ENCODE results near the gene B3GAT1. TPM values are rescaled to one million over a fixed set of nuclear protein-coding genes. Genes with fewer than 3 reads are reported as not detected.

B3GAT1 gene
- total RNA-seq, 2 donors from 2014 or later = 20.6 to 29.5 TPM

GRCh38 chr11:134405841-134406240, 6.2 kb downstream of the B3GAT1 start:
- TF ChIP-seq CTCF (conservative IDR thresholded peaks at IDR 0.05) = no peak
- Histone ChIP-seq H3K9me3 (ENCODE audit: control insufficient read depth, low read length) (no peaks in the 10 kb centered on the region), H3K9ac (ENCODE audit: extremely low read depth, low read length, poor library complexity, severe bottlenecking) (no peak overlapping the region), H3K4me1 (ENCODE audit: control insufficient read depth, insufficient read depth, low read length) (no peaks in the 10 kb centered on the region), H3K36me3 (ENCODE audit: control insufficient read depth, insufficient read depth, low read length) (no peaks in the 10 kb centered on the region), H3K27ac (ENCODE audit: low read depth, low read length) (no peak overlapping the region), H3K27me3 (ENCODE audit: control insufficient read depth, insufficient read depth, low read length, poor library complexity, severe bottlenecking) (peaks cover 11% of the 10 kb centered on the region), H3K4me3 (ENCODE audit: low read length) (no peak overlapping the region)
- Mint-ChIP-seq H3K4me3 (no peak overlapping the region), H3K27ac (no peak overlapping the region), H3K27me3 (ENCODE audit: insufficient read depth) (peaks cover 25% of the 10 kb centered on the region), H3K4me1 (peaks cover 11% of the 10 kb centered on the region), H3K36me3 (ENCODE audit: low read depth) (no peaks in the 10 kb centered on the region), H3K9me3 (peaks cover 2% of the 10 kb centered on the region)
- WGBS, 2 experiments (ENCODE audit: insufficient coverage in 1 of 2, insufficient read length in 1 of 2) = 90 to 100% methylated on average over 3 to 9 of the region's 9 CpGs
- no peak for DNase-seq

DNA sequence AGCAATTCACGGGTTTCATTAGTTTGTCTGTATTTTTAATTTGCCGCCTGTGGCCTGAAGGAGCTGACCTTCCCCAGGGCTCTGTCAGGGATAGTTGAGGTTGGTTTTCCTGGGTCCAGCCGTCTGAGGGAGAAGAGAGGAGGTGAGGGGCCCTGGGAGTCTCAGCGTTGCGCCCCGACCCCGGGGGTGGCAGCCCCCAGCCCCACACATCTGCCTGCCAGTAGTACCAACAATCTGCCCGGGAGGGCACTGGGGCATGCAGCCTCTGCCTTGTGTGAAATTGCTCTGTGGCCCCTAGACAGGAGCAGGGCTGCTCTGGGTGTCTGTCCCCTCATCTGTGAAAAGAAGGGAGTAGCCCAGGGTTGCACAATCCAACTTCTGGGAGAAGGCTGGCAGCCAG, 6.6 kb downstream of the B3GAT1 start:
- H3K9me3 Mint-ChIP-seq = peaks cover 5% of the 10 kb centered on the region

DNA sequence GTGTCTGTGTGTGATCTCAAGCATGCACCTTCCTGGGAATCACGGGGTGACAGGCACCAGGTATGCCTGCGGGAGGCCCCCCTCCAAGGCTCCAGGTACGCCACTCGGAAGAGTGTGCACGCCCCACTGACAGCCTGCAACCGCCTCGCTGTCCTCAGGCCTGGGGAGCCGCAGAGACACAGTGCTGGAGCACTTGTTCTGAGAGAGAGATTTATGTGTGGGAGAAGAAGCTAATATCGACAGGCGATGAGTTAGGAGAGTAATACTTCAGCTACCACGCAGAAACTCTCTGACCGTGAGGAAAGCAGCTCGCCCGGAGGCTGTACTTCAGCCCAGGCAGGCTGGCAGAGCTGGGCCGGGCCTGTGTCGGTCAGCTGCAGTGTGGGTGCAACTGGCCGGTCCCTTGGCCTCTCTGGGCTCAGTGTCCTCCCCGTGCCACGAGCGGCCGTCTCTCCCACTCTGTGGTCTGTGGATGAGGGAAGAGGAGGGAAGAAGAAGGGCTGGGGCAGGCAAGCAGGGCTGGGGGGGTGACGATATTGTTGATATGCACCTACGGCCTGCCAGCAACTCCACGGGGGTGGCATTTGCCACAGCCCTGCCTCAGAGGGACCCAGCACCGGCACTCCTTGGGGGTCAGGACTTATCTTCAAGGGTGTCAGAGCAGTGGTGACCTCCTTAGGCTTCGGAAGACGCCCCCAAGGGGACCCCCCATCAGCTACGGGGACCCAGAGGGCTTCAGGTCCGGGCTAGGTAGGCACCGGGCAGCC, 7.3 kb downstream of the B3GAT1 start:
- no peak overlapping the region for H3K9ac ChIP-seq (ENCODE audit: extremely low read depth, low read length, poor library complexity, severe bottlenecking)
- no peak overlapping the region for H3K27ac Mint-ChIP-seq
- H3K36me3 ChIP-seq (ENCODE audit: control insufficient read depth, insufficient read depth, low read length) = no peaks in the 10 kb centered on the region
- H3K9me3 ChIP-seq (ENCODE audit: control insufficient read depth, low read length) = no peaks in the 10 kb centered on the region
- TF ChIP-seq CTCF (conservative IDR thresholded peaks at IDR 0.05) = no peak
- WGBS, 2 experiments (ENCODE audit: insufficient coverage in 1 of 2, insufficient read length in 1 of 2) = 89 to 90% methylated on average over 19 to 30 of the region's 30 CpGs
- H3K27me3 Mint-ChIP-seq (ENCODE audit: insufficient read depth) = peaks cover 14% of the 10 kb centered on the region
- peaks cover 4% of the 10 kb centered on the region for H3K4me1 Mint-ChIP-seq
- H3K27ac ChIP-seq (ENCODE audit: low read depth, low read length) = no peak overlapping the region
- H3K27me3 ChIP-seq (ENCODE audit: control insufficient read depth, insufficient read depth, low read length, poor library complexity, severe bottlenecking) = peaks cover 4% of the 10 kb centered on the region
- DNase-seq = no peak
- no peak overlapping the region for H3K4me3 Mint-ChIP-seq
- H3K4me3 ChIP-seq (ENCODE audit: low read length) = no peak overlapping the region
- H3K4me1 ChIP-seq (ENCODE audit: control insufficient read depth, insufficient read depth, low read length) = no peaks in the 10 kb centered on the region
- no peaks in the 10 kb centered on the region for H3K36me3 Mint-ChIP-seq (ENCODE audit: low read depth)
- peaks cover 5% of the 10 kb centered on the region for H3K9me3 Mint-ChIP-seq

More for the DNA sequence above, 6.6 kb downstream of the B3GAT1 start:
- Histone ChIP-seq H3K9me3 (ENCODE audit: control insufficient read depth, low read length) (no peaks in the 10 kb centered on the region), H3K4me3 (ENCODE audit: low read length) (no peak overlapping the region), H3K4me1 (ENCODE audit: control insufficient read depth, insufficient read depth, low read length) (no peaks in the 10 kb centered on the region), H3K9ac (ENCODE audit: extremely low read depth, low read length, poor library complexity, severe bottlenecking) (no peak overlapping the region), H3K27ac (ENCODE audit: low read depth, low read length) (no peak overlapping the region), H3K36me3 (ENCODE audit: control insufficient read depth, insufficient read depth, low read length) (no peaks in the 10 kb centered on the region), H3K27me3 (ENCODE audit: control insufficient read depth, insufficient read depth, low read length, poor library complexity, severe bottlenecking) (peaks cover 7% of the 10 kb centered on the region)
- no peak for TF ChIP-seq CTCF (conservative IDR thresholded peaks at IDR 0.05)
- Mint-ChIP-seq H3K36me3 (ENCODE audit: low read depth) (no peaks in the 10 kb centered on the region), H3K4me3 (no peak overlapping the region), H3K27me3 (ENCODE audit: insufficient read depth) (peaks cover 21% of the 10 kb centered on the region), H3K4me1 (peaks cover 10% of the 10 kb centered on the region), H3K27ac (no peak overlapping the region)
- DNase-seq = no peak
- WGBS, 2 experiments (ENCODE audit: insufficient coverage in 1 of 2, insufficient read length in 1 of 2) = 83 to 89% methylated on average over 2 to 8 of the region's 8 CpGs

Measured in endodermal cell (in vitro differentiated cells).